Measurements from ENCODE around the gene RALGDS. TPM values are rescaled to one million over a fixed set of nuclear protein-coding genes. Genes with fewer than 3 reads are reported as not detected.

The RALGDS gene
- total and polyA plus RNA-seq, 9 donors = 26.2 to 139 (median 48.8) TPM

DNA sequence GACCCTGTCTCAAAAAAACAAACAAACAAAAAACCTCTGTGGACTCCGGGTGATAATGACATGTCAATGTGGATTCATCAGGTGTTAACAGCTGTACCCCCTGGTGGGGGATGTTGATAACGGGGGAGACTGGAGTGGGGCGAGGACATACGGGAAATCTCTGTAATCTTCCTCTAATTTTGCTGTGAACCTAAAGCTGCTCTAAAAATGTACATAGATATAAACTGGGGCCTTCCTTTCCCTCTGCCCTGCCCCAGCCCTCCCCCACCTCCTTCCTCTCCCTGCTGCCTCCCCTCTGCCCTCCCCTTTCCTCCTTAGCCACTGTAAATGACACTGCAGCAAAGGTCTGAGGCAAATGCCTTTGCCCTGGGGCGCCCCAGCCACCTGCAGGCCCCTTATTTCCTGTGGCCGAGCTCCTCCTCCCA, 60.6 kb downstream of the RALGDS start:
- WGBS, 3 donors = 65 to 78% (median 65%) methylated on average over 5 to 6 of the region's 6 CpGs
- intact Hi-C loops (cut with DNase I) = no loop called here
- TF ChIP-seq POLR2A (IDR thresholded peaks at IDR 0.05) (no peak), EP300 (IDR thresholded peaks at IDR 0.05) (no peak)
- H3K27ac ChIP-seq = no peak overlapping the region
- no peaks in the 10 kb centered on the region for H3K9me3 ChIP-seq
- no peak for DNase-seq
- H3K4me3 ChIP-seq = no peak overlapping the region
- H3K4me1 ChIP-seq (ENCODE audit: insufficient read depth) = no peaks in the 10 kb centered on the region
- no peaks in the 10 kb centered on the region for H3K27me3 ChIP-seq
- H3K36me3 ChIP-seq = no peaks in the 10 kb centered on the region

DNA sequence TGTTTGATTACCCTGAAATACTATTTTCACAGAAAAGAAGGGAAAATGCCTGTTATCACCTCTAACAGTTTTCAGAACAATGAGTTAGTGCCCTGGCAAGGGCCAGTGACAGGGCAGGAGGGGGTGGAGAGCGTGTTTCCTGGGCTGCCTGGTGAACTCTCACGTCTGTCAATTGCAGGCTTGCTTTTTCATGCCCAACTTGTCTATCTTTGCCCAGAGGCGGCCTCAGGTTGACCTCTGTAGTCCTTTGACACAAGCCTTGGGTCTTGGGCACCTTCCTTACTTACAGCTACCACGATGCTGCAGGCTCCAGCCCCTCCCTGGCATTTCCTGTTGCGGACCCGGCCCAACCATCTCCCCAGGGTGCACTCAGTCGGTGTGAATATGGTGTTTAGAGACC, 61.4 kb downstream of the RALGDS start:
- no peak for TF ChIP-seq EP300 (IDR thresholded peaks at IDR 0.05)
- no peak for TF ChIP-seq POLR2A (IDR thresholded peaks at IDR 0.05)
- TF ChIP-seq, protein P1, sequence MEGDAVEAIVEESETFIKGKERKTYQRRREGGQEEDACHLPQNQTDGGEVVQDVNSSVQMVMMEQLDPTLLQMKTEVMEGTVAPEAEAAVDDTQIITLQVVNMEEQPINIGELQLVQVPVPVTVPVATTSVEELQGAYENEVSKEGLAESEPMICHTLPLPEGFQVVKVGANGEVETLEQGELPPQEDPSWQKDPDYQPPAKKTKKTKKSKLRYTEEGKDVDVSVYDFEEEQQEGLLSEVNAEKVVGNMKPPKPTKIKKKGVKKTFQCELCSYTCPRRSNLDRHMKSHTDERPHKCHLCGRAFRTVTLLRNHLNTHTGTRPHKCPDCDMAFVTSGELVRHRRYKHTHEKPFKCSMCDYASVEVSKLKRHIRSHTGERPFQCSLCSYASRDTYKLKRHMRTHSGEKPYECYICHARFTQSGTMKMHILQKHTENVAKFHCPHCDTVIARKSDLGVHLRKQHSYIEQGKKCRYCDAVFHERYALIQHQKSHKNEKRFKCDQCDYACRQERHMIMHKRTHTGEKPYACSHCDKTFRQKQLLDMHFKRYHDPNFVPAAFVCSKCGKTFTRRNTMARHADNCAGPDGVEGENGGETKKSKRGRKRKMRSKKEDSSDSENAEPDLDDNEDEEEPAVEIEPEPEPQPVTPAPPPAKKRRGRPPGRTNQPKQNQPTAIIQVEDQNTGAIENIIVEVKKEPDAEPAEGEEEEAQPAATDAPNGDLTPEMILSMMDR (IDR thresholded peaks at IDR 0.05) = no peak
- H3K27me3 ChIP-seq = no peaks in the 10 kb centered on the region
- intact Hi-C loops (cut with DNase I) = no loop called here
- H3K36me3 ChIP-seq = no peaks in the 10 kb centered on the region
- WGBS, 3 donors = 69 to 73% (median 69%) methylated on average over 7 of the region's 7 CpGs
- H3K9me3 ChIP-seq = no peaks in the 10 kb centered on the region
- DNase-seq = no peak
- no peaks in the 10 kb centered on the region for H3K4me1 ChIP-seq (ENCODE audit: insufficient read depth)
- no peak overlapping the region for H3K27ac ChIP-seq
- no peak overlapping the region for H3K4me3 ChIP-seq

DNA sequence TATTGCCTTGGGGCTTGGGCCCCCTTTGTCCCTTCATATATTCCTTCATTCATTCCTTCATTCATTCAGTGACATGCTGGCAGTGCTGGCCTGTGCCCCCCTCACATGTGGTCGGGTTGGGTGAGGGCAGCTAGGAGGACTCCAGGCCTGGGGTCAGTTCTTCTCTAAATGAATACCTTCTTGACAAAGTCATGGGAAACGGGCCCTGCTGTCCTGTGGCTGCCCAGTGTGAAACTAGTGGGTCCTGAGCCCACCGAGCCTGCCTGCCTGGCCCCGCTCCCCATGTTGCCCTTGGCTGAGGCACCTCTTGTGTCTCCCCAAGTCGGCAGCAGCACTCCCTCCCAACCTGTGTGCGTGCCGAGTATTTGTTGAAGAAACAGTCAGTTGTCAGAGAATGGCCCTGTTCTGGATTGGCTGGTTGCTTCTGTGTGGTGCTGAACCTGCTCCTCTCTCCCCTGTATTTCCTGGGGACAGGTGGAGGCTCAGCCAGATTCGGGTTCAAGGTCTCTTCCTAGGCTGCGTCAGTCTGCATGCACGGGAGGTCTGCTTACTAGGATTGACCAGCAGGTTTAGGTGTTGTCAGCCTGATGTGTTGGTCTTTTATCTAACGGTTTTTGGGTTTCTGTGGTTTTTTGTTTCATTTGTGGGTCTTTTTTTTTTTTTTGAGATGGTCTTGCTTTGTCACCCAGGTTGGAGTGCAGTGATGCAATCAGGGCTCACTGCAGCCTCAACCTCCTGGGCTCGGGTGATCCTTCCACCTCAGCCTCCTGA, 62.3 kb downstream of the RALGDS start:
- Histone ChIP-seq H3K27me3 (no peaks in the 10 kb centered on the region), H3K4me3 (no peak overlapping the region), H3K4me1 (ENCODE audit: insufficient read depth) (no peaks in the 10 kb centered on the region), H3K9me3 (no peaks in the 10 kb centered on the region), H3K27ac (no peak overlapping the region), H3K36me3 (no peaks in the 10 kb centered on the region)
- no peak for DNase-seq
- 77 to 79% (median 79%) methylated on average over 12 of the region's 12 CpGs for WGBS, 3 donors
- no peak for TF ChIP-seq EP300 (IDR thresholded peaks at IDR 0.05)
- TF ChIP-seq, protein P1 (IDR thresholded peaks at IDR 0.05) = no peak
- no peak for TF ChIP-seq POLR2A (IDR thresholded peaks at IDR 0.05)
- intact Hi-C loops (cut with DNase I) = no loop called here

DNA sequence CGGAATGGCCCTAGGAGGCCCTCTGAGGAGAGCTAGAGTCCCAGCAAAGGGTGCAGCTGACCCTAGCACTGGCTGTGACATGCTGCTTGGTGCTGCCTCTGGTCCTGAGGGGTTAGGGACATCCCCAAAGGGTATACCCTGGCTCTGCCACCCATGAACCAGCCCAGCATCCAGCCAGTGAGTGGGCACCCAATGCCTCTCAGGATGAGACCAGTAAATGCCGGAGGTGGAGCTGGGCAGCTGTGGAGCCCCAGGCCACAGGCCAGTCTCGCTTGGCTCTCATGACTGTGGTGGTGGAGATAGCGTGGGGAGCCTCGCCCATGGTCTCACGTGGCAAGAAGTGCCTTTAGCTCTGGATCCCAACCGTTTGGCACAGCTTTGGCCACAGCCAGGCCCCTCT, 63.0 kb downstream of the RALGDS start:
- H3K4me3 ChIP-seq = no peak overlapping the region
- intact Hi-C loops (cut with DNase I) = no loop called here

DNA sequence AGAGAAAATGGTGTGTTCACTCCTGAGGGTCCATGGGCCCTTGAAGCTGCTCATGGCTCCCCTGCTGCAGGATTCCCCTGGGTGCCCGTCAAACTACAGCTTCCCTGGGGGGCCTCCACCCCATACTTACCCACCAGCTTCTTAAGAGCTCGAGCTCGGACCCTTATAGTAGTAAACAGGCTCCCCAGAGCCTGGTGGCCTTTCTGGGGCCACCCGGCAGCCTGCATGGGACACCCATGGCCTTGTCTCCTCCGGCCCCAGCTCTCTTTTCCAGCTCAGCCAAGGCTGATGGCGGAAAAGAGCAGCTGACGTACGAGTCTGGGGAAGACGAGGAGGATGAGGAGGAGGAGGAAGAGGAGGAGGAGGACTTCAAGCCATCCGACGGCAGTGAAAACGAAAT, 63.5 kb downstream of the RALGDS start:
- 90 to 93% (median 92%) methylated on average over 12 of the region's 12 CpGs for WGBS, 3 donors
- Histone ChIP-seq H3K27me3 (no peaks in the 10 kb centered on the region), H3K4me3 (no peak overlapping the region), H3K36me3 (no peaks in the 10 kb centered on the region), H3K4me1 (ENCODE audit: insufficient read depth) (no peaks in the 10 kb centered on the region), H3K27ac (no peak overlapping the region), H3K9me3 (no peaks in the 10 kb centered on the region)
- TF ChIP-seq, protein P1 (IDR thresholded peaks at IDR 0.05) = no peak
- no peak for TF ChIP-seq EP300 (IDR thresholded peaks at IDR 0.05)
- no peak for DNase-seq
- intact Hi-C loops (cut with DNase I) = no loop called here

More for the DNA sequence above, 63.0 kb downstream of the RALGDS start:
- no peaks in the 10 kb centered on the region for H3K27me3 ChIP-seq
- H3K9me3 ChIP-seq = no peaks in the 10 kb centered on the region
- no peak overlapping the region for H3K27ac ChIP-seq
- 76 to 82% (median 80%) methylated on average over 7 of the region's 7 CpGs for WGBS, 3 donors
- H3K4me1 ChIP-seq (ENCODE audit: insufficient read depth) = no peaks in the 10 kb centered on the region
- no peaks in the 10 kb centered on the region for H3K36me3 ChIP-seq
- no peak for DNase-seq
- TF ChIP-seq EP300 (IDR thresholded peaks at IDR 0.05) = no peak
- TF ChIP-seq, protein P1 (IDR thresholded peaks at IDR 0.05) = no peak
